Psoas muscle (tissue), 8 donors: ENCODE measurements around the gene MRC2. TPM values are rescaled to one million over a fixed set of nuclear protein-coding genes. Genes with fewer than 3 reads are reported as not detected.
"Not testable (repeated sequence)": the region's sequence is repeated elsewhere in the genome, so short reads cannot be mapped to it uniquely, and the experiment has no call there.

Source experiments
- ATAC-seq, 4 donors: fragments of 200-7000 bp; cut with Tn5 transposase; one replicate each; pipeline ENCODE4 v1.9.1; 2020; ENCODE audit warnings: moderate library complexity in 3 of 4, mild to moderate bottlenecking in 2 of 4
- DNase-seq, 2 donors: peaks; one replicate each; pipeline ENCODE4 v3.0.0-alpha.2; 2020
- H3K27ac ChIP-seq: fragments of 200-600 bp; one replicate; pipeline ENCODE4 v1.8.0; 2022
- H3K27me3 ChIP-seq, 3 donors: fragments of 200-600 bp in 1 of 3; one replicate each; pipeline versions ENCODE4 v1.6.1 to v1.8.0; 2013 to 2022; ENCODE audit warnings: low read length in 2 of 3, mild to moderate bottlenecking in 2 of 3, moderate library complexity in 1 of 3; ENCODE audit not compliant: insufficient read depth in 3 of 3
- H3K36me3 ChIP-seq, 2 donors: fragments of 200-600 bp in 1 of 2; one replicate each; pipeline versions ENCODE4 v1.6.1 to v1.8.0; 2013 to 2022; ENCODE audit warnings: low read depth in 1 of 2, mild to moderate bottlenecking in 1 of 2, moderate library complexity in 1 of 2; ENCODE audit not compliant: insufficient read depth in 1 of 2
- H3K4me1 ChIP-seq: fragments of 200-600 bp; one replicate; pipeline ENCODE4 v1.8.0; 2022
- H3K4me3 ChIP-seq: fragments of 200-600 bp; one replicate; pipeline ENCODE4 v1.8.0; 2022; ENCODE audit warnings: mild to moderate bottlenecking
- H3K9me3 ChIP-seq: fragments of 200-600 bp; one replicate; pipeline ENCODE4 v1.8.0; 2022
- WGBS, 3 donors: extraction: QIAGEN DNeasy Blood & Tissue Kit; methylation state at CpG; one replicate each; pipeline versions ENCODE4 v1.1.6 to v1.1.7; 2013; 5-methylcytosine and 5-hydroxymethylcytosine counted together
- intact Hi-C, 2 donors: fragments of 100-400 bp; cut with DNase I; formaldehyde crosslinking; loops; one replicate each; pipeline versions ENCODE4 v1.11.0 to v1.14.2; 2022
- polyA plus RNA-seq, 3 donors: library from polyadenylated mRNA; stranded (reverse); fragments of 200-250 nt; gene quantifications; one replicate each; pipeline ENCODE4 v1.2.3, GENCODE V29; 2013
- total RNA-seq, 4 donors: library from RNA; stranded (reverse); fragmentation: NEBNext Ultra II Directional in 2 of 4; extraction: Animal tissue kit (Norgen Biotek cat#: 25700) in 2 of 4; gene quantifications; one replicate each; pipeline versions ENCODE4 v1.2.1 to v1.2.4, GENCODE V29; 2021 to 2023
- TF ChIP-seq, protein P1 (sequence below): fragments of 200-600 bp; IDR thresholded peaks from one replicate; pipeline ENCODE4 v1.8.0; 2022; ENCODE audit warnings: antibody characterized with exemption
- donor health status: healthy with polysubstance abuse.
- donor health status: DM: no; HTN: no; CAD: no; lungs with moderate emphysema.
- donor health status: Bipolar disorder and iron deficiency.
- donor health status: healthy.
- donor health status: DM: yes; HTN: yes; CAD: no.
- donor health status: DM: no; HTN: no; CAD: no.
- donor health status: DM: no; HTN: no; CAD: no.
- donor health status: DM: yes; HTN: yes; CAD: no.

MRC2 gene
- total and polyA plus RNA-seq, 7 donors, result 3.5 to 17.5 (median 5.9) TPM

DNA sequence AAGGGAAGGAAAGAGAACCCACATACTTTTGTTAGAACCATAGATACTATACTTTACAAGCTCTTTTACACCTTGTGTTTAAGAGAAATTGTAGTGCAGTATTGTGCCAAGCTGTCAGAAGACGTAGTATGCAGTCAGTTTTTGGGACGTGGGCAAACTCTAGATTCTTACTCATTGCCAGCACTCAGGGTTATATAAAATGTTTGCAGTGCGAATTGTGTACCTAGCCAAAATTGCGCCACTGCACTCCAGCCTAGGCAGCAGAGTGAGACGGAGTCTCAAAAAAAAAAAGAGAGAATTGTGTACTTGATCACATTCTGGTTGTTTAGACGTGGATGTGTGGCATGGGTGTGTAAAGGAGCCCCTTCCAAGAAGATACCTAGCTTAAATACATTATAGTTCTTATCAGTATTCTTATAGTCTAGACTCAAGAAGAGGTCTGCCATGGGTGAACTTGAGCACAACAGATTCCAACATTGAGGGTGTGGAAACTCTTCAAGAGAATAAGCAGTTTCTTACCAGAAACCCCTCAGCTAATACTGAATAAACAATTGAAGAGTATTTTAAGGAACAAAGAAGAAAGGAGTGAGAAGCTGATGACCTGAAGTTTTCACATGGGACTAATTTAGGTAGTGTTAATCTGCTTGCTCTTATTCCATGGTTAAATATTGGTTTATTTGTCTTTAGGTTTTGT is 27.4 kb upstream of the MRC2 start:
- Histone ChIP-seq H3K27me3 (no peaks in the 10 kb centered on the region), H3K4me3 (no peak overlapping the region), H3K4me1 (no peaks in the 10 kb centered on the region), H3K27ac (no peak overlapping the region), H3K9me3 (no peaks in the 10 kb centered on the region), H3K36me3 (peaks cover 10 to 86% of the 10 kb centered on the region in 2 donors)
- ATAC-seq (no peak), DNase-seq (no peak)
- WGBS, 3 donors, result 90 to 94% (median 91%) methylated on average over 6 of the region's 6 CpGs
- TF ChIP-seq, protein P1, sequence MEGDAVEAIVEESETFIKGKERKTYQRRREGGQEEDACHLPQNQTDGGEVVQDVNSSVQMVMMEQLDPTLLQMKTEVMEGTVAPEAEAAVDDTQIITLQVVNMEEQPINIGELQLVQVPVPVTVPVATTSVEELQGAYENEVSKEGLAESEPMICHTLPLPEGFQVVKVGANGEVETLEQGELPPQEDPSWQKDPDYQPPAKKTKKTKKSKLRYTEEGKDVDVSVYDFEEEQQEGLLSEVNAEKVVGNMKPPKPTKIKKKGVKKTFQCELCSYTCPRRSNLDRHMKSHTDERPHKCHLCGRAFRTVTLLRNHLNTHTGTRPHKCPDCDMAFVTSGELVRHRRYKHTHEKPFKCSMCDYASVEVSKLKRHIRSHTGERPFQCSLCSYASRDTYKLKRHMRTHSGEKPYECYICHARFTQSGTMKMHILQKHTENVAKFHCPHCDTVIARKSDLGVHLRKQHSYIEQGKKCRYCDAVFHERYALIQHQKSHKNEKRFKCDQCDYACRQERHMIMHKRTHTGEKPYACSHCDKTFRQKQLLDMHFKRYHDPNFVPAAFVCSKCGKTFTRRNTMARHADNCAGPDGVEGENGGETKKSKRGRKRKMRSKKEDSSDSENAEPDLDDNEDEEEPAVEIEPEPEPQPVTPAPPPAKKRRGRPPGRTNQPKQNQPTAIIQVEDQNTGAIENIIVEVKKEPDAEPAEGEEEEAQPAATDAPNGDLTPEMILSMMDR, result no peak
- intact Hi-C loops, result no loop called here

GRCh38 chr17:62600805-62601204 is 26.7 kb upstream of the MRC2 start:
- intact Hi-C loops, result no loop called here
- 60 to 69% (median 68%) methylated on average over 1 of the region's 1 CpG for WGBS, 3 donors
- TF ChIP-seq, protein P1, result no peak
- Histone ChIP-seq H3K4me3 (no peak overlapping the region), H3K27ac (no peak overlapping the region), H3K27me3 (no peaks in the 10 kb centered on the region), H3K9me3 (no peaks in the 10 kb centered on the region), H3K4me1 (no peaks in the 10 kb centered on the region), H3K36me3 (peaks cover 10 to 88% of the 10 kb centered on the region in 2 donors)
- DNase-seq (no peak), ATAC-seq (no peak)

- Histone ChIP-seq H3K9me3 (no peaks in the 10 kb centered on the region), H3K4me3 (no peak overlapping the region), H3K27me3 (no peaks in the 10 kb centered on the region), H3K27ac (no peak overlapping the region), H3K4me1 (no peaks in the 10 kb centered on the region), H3K36me3 (peaks cover 10 to 88% of the 10 kb centered on the region in 2 donors)
- TF ChIP-seq, protein P1, result no peak
- intact Hi-C loops, result no loop called here
- 80 to 87% (median 84%) methylated on average over 2 of the region's 2 CpGs for WGBS, 3 donors
- ATAC-seq, result no peak
- DNase-seq, result no peak
Measured at GRCh38 chr17:62601471-62601870, 26.0 kb upstream of the MRC2 start.

GRCh38 chr17:62603783-62604182 is 23.7 kb upstream of the MRC2 start:
- H3K4me3 ChIP-seq, intact Hi-C loops, H3K27ac ChIP-seq, H3K9me3 ChIP-seq, H3K4me1 ChIP-seq, H3K27me3 ChIP-seq, ATAC-seq, DNase-seq: not testable (repeated sequence)
- WGBS, 3 donors, result 98 to 100% (median 99%) methylated on average over 6 of the region's 6 CpGs
- peaks cover 7 to 93% of the 10 kb centered on the region in 2 donors for H3K36me3 ChIP-seq

DNA sequence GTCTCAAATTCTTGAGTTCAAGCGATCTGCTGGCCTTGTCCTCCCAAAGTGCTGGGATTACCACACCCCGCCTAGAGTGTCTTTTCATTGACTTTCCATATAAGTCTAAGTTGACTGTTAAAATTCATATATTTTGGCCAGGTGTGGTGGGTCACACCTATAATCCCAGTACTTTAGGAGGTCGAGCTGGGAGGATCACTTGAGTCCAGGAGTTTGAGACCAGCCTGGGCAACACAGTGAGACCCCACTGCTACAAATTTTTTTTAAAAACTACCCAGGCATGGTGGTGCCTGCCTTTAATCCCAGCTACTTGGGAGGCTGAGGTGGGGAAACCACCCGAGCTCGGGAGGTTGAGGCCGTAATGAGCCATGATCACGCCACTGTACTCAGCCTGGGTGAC is 21.9 kb upstream of the MRC2 start:
- Histone ChIP-seq H3K36me3 (peaks cover 12 to 94% of the 10 kb centered on the region in 2 donors), H3K27me3 (no peaks in the 10 kb centered on the region), H3K27ac (no peak overlapping the region), H3K4me3 (no peak overlapping the region), H3K4me1 (no peaks in the 10 kb centered on the region), H3K9me3 (no peaks in the 10 kb centered on the region)
- intact Hi-C loops, result no loop called here
- DNase-seq, result no peak
- WGBS, 3 donors, result 91 to 92% (median 92%) methylated on average over 7 of the region's 7 CpGs
- TF ChIP-seq, protein P1, result no peak
- no peak for ATAC-seq
